Measurements from ENCODE around the gene POLR2E. TPM values are rescaled to one million over a fixed set of nuclear protein-coding genes. Genes with fewer than 3 reads are reported as not detected.

The POLR2E gene
- total and polyA plus RNA-seq, 2 of the 13 experiments (the other 11 are each of a cell fraction or from before 2014, with no cell fraction given) = 140 to 272 TPM

GRCh38 chr19:1064661-1065605, 30.2 kb downstream of the POLR2E start (continued):
- TF ChIP-seq NR2F2 (IDR thresholded peaks at IDR 0.05; ENCODE audit: borderline replicate concordance, low read depth) (0 out of 2 replicates have a peak, but pooled peaks have one; percentile 10), NCOA1 (CRISPR knock-in tag; IDR thresholded peaks at IDR 0.05) (no peak), SIN3A (IDR thresholded peaks at IDR 0.05; ENCODE audit: borderline replicate concordance, low read depth, low read length) (no peak), ZNF766 (CRISPR knock-in tag; IDR thresholded peaks at IDR 0.05; ENCODE audit: borderline replicate concordance) (no peak), TOPORS (CRISPR knock-in tag; IDR thresholded peaks at IDR 0.05) (no peak), ZNF263 (CRISPR knock-in tag; IDR thresholded peaks at IDR 0.05) (peak; percentile 89), DPF2 (CRISPR knock-in tag; IDR thresholded peaks at IDR 0.05; ENCODE audit: borderline replicate concordance, low read depth) (no peak), REXO4 (CRISPR knock-in tag; IDR thresholded peaks at IDR 0.05; ENCODE audit: borderline replicate concordance) (no peak), PATZ1 (CRISPR knock-in tag; IDR thresholded peaks at IDR 0.05) (no peak; the same call in 1 of the 2 replicates), RAD21 (CRISPR knock-in tag; IDR thresholded peaks at IDR 0.05) (peak; percentile 57), CCDC6 (CRISPR knock-in tag; IDR thresholded peaks at IDR 0.05) (no peak), TMF1 (CRISPR knock-in tag; IDR thresholded peaks at IDR 0.05; ENCODE audit: low read depth) (0 out of 2 replicates have a peak, but pooled peaks have one; percentile 5), JARID2 (CRISPR knock-in tag; IDR thresholded peaks at IDR 0.05; ENCODE audit: insufficient replicate concordance) (no peak), MYC (CRISPR knock-in tag; IDR thresholded peaks at IDR 0.05; ENCODE audit: borderline replicate concordance) (peak; percentile 87), ZNF749 (CRISPR knock-in tag; IDR thresholded peaks at IDR 0.05; ENCODE audit: borderline replicate concordance) (0 out of 2 replicates have a peak, but pooled peaks have one; percentile 6), ZMYM4 (CRISPR knock-in tag; IDR thresholded peaks at IDR 0.05) (peak; percentile 29; the same call in 1 of the 2 replicates), CREBL2 (CRISPR knock-in tag; IDR thresholded peaks at IDR 0.05; ENCODE audit: borderline replicate concordance) (no peak), ZNF883 (CRISPR knock-in tag; IDR thresholded peaks at IDR 0.05; ENCODE audit: not compliant biosample characterization) (peak; percentile 63)
- TF ChIP-seq, protein P1, sequence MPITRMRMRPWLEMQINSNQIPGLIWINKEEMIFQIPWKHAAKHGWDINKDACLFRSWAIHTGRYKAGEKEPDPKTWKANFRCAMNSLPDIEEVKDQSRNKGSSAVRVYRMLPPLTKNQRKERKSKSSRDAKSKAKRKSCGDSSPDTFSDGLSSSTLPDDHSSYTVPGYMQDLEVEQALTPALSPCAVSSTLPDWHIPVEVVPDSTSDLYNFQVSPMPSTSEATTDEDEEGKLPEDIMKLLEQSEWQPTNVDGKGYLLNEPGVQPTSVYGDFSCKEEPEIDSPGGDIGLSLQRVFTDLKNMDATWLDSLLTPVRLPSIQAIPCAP (CRISPR knock-in tag; IDR thresholded peaks at IDR 0.05; ENCODE audit: low read depth) = 0 out of 2 replicates have a peak, but pooled peaks have one; percentile 30
- TF ChIP-seq, protein P2, sequence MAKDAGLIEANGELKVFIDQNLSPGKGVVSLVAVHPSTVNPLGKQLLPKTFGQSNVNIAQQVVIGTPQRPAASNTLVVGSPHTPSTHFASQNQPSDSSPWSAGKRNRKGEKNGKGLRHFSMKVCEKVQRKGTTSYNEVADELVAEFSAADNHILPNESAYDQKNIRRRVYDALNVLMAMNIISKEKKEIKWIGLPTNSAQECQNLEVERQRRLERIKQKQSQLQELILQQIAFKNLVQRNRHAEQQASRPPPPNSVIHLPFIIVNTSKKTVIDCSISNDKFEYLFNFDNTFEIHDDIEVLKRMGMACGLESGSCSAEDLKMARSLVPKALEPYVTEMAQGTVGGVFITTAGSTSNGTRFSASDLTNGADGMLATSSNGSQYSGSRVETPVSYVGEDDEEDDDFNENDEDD (CRISPR knock-in tag; IDR thresholded peaks at IDR 0.05; ENCODE audit: borderline replicate concordance) = peak; percentile 88; the same call in 1 of the 2 replicates
- TF ChIP-seq, protein P3, sequence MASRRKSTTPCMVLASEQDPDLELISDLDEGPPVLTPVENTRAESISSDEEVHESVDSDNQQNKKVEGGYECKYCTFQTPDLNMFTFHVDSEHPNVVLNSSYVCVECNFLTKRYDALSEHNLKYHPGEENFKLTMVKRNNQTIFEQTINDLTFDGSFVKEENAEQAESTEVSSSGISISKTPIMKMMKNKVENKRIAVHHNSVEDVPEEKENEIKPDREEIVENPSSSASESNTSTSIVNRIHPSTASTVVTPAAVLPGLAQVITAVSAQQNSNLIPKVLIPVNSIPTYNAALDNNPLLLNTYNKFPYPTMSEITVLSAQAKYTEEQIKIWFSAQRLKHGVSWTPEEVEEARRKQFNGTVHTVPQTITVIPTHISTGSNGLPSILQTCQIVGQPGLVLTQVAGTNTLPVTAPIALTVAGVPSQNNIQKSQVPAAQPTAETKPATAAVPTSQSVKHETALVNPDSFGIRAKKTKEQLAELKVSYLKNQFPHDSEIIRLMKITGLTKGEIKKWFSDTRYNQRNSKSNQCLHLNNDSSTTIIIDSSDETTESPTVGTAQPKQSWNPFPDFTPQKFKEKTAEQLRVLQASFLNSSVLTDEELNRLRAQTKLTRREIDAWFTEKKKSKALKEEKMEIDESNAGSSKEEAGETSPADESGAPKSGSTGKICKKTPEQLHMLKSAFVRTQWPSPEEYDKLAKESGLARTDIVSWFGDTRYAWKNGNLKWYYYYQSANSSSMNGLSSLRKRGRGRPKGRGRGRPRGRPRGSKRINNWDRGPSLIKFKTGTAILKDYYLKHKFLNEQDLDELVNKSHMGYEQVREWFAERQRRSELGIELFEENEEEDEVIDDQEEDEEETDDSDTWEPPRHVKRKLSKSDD (CRISPR knock-in tag; IDR thresholded peaks at IDR 0.05; ENCODE audit: low read depth) = peak; percentile 59; the same call in 1 of the 2 replicates
